ENCODE measurements around the gene PROSER2.

PROSER2 gene, protein sequence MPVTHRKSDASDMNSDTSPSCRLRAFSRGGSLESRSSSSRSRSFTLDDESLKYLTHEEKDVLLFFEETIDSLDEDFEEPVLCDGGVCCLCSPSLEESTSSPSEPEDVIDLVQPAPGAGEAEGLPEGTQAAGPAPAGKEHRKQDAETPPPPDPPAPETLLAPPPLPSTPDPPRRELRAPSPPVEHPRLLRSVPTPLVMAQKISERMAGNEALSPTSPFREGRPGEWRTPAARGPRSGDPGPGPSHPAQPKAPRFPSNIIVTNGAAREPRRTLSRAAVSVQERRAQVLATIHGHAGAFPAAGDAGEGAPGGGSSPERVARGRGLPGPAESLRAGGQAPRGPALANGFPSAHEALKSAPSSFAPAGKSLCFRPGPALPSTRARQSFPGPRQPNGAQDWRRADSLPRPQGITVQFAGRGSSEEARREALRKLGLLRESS

GRCh38 chr10:11823122-11823988, at the start of gene PROSER2:
Gene PROSER2, plus strand, starts transcription at chr10:11823356. Its CDS starts 28,722 bp downstream, at chr10:11852078.
- H3K27me3 Mint-ChIP-seq, result peaks cover 53% of the 10 kb centered on the region
- H3K27ac Mint-ChIP-seq, result no peak within 1 kb of the TSS
- DNase-seq, result peak; percentile 45
- peak within 1 kb of the TSS; percentile 70 for H3K4me3 Mint-ChIP-seq
- no peaks in the 10 kb centered on the region for H3K36me3 Mint-ChIP-seq (ENCODE audit: low read depth)
- H3K9me3 Mint-ChIP-seq, result no peaks in the 10 kb centered on the region
- H3K4me1 Mint-ChIP-seq (ENCODE audit: low read depth), result peaks cover 10% of the 10 kb centered on the region

DNA sequence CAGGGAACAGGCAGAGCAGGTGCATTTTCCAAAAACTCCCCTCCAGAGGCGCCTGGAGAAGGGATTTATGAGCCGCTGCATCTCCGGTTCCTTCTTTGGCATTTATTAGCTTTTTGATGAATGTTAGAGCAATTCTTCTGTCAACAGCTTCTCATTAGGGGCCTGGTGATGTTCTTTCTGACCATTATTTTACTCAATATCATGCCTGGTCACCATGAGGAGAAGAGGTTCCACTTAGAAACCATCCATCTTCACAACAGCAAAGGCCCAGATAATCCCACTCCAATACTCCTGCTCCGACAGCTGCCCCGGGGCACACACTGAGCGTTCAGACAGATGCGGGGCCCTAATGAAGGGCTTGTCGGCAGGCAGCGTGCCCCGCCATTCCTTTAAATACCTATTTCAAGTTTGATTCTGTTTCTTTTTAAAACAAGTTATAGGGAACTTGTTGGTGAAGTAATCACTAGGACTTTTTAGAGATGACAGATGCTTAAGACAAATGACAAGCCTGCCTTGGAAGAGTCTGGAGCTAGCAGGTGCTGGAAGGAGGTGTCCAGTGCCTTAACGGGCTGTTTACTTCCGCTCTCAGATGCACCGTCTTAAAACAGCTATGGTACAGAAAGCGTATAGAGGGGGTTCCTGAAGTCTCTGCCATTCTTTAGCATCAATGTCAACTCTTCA, 49.3 kb upstream of the PROSER2 start:
- no peak overlapping the region for H3K27ac Mint-ChIP-seq
- H3K4me1 Mint-ChIP-seq (ENCODE audit: low read depth), result no peaks in the 10 kb centered on the region
- no peak overlapping the region for H3K4me3 Mint-ChIP-seq
- no peaks in the 10 kb centered on the region for H3K9me3 Mint-ChIP-seq
- peaks cover 3% of the 10 kb centered on the region for H3K27me3 Mint-ChIP-seq
- H3K36me3 Mint-ChIP-seq (ENCODE audit: low read depth), result no peaks in the 10 kb centered on the region
- no peak for DNase-seq

- Mint-ChIP-seq H3K4me3 (no peak overlapping the region), H3K9me3 (no peaks in the 10 kb centered on the region), H3K27me3 (peaks cover 3% of the 10 kb centered on the region), H3K27ac (no peak overlapping the region), H3K36me3 (ENCODE audit: low read depth) (no peaks in the 10 kb centered on the region), H3K4me1 (ENCODE audit: low read depth) (no peaks in the 10 kb centered on the region)
- no peak for DNase-seq
These were observed 47.7 kb upstream of the PROSER2 start for GRCh38 chr10:11775412-11775811.

GRCh38 chr10:11776080-11776479, 47.1 kb upstream of the PROSER2 start:
- Mint-ChIP-seq H3K4me3 (no peak overlapping the region), H3K36me3 (ENCODE audit: low read depth) (no peaks in the 10 kb centered on the region), H3K27ac (no peak overlapping the region), H3K9me3 (no peaks in the 10 kb centered on the region), H3K4me1 (ENCODE audit: low read depth) (no peaks in the 10 kb centered on the region), H3K27me3 (peaks cover 3% of the 10 kb centered on the region)
- no peak for DNase-seq

DNA sequence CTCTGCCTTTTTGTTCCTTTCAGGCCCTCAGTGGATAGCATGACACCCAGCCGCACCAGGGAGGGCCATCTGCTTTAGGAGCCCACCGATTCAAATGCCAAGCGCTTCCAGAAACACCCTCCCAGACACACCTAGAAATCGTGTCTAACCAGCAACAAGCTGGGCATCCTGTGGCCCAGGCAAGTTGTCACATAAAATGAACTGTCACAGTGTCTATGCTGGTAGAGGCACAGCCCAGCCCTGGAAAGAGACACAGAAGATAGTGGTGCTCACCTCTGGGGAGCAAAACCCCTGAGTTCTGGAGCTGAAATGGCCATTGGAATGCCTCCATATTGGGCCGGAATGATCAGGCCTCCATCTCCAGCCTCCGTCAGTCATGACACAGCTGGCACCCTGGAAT, 42.0 kb upstream of the PROSER2 start:
- H3K4me1 Mint-ChIP-seq (ENCODE audit: low read depth), result peaks cover 4% of the 10 kb centered on the region
- H3K9me3 Mint-ChIP-seq, result no peaks in the 10 kb centered on the region
- DNase-seq, result no peak
- H3K27me3 Mint-ChIP-seq, result no peaks in the 10 kb centered on the region
- no peak overlapping the region for H3K27ac Mint-ChIP-seq
- no peaks in the 10 kb centered on the region for H3K36me3 Mint-ChIP-seq (ENCODE audit: low read depth)
- H3K4me3 Mint-ChIP-seq, result no peak overlapping the region

- Mint-ChIP-seq H3K9me3 (no peaks in the 10 kb centered on the region), H3K4me1 (ENCODE audit: low read depth) (peaks cover 4% of the 10 kb centered on the region), H3K27ac (no peak overlapping the region), H3K4me3 (no peak overlapping the region), H3K36me3 (ENCODE audit: low read depth) (no peaks in the 10 kb centered on the region), H3K27me3 (peaks cover 10% of the 10 kb centered on the region)
- DNase-seq, result no peak
These were observed 40.2 kb upstream of the PROSER2 start for GRCh38 chr10:11782793-11783557.

DNA sequence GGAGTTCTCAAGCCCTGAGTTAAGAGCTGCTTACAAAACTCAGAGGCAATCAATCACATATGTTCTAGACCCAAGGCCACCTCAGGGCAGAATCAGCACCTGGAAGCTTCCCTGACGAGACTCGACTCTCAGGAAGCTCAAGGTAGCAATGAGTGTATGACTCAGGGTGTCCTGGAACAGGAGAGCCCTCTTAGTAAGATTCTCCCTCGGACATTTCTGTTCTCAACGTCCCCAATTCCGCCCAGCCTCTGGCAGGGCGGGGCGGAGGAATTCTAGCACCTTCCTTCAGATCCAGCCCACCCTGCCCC, 39.6 kb upstream of the PROSER2 start:
- H3K9me3 Mint-ChIP-seq, result no peaks in the 10 kb centered on the region
- no peak overlapping the region for H3K27ac Mint-ChIP-seq
- peaks cover 4% of the 10 kb centered on the region for H3K4me1 Mint-ChIP-seq (ENCODE audit: low read depth)
- H3K4me3 Mint-ChIP-seq, result no peak overlapping the region
- no peak for DNase-seq
- H3K27me3 Mint-ChIP-seq, result peaks cover 10% of the 10 kb centered on the region
- no peaks in the 10 kb centered on the region for H3K36me3 Mint-ChIP-seq (ENCODE audit: low read depth)

DNA sequence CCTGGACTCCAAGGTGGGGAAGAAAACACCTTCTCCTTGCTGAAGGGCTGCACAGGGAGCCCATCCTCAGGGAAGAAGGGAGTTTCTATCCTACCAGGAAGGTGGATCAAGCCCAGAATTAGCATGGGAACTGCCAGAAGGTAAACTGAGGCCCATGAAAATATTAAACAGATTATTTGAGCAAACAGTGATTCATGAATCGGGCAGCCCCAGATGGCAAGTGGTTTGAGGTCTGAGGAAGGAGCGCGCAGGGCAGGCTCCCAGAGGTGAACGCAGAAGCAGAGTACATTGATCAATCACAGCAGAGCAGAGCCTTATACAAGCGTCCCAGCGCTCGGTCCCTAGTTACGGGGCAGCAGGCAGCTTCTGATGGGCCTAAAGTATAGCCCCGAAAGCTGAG, 35.8 kb upstream of the PROSER2 start:
- Mint-ChIP-seq H3K36me3 (ENCODE audit: low read depth) (no peaks in the 10 kb centered on the region), H3K4me3 (no peak overlapping the region), H3K27ac (no peak overlapping the region), H3K9me3 (no peaks in the 10 kb centered on the region), H3K27me3 (peaks cover 13% of the 10 kb centered on the region), H3K4me1 (ENCODE audit: low read depth) (peaks cover 4% of the 10 kb centered on the region)
- no peak for DNase-seq

- Mint-ChIP-seq H3K9me3 (no peaks in the 10 kb centered on the region), H3K36me3 (ENCODE audit: low read depth) (no peaks in the 10 kb centered on the region), H3K4me1 (ENCODE audit: low read depth) (peaks cover 4% of the 10 kb centered on the region), H3K4me3 (no peak overlapping the region), H3K27ac (no peak overlapping the region), H3K27me3 (peaks cover 13% of the 10 kb centered on the region)
- DNase-seq, result no peak
These were observed 35.3 kb upstream of the PROSER2 start for GRCh38 chr10:11787846-11788245.

DNA sequence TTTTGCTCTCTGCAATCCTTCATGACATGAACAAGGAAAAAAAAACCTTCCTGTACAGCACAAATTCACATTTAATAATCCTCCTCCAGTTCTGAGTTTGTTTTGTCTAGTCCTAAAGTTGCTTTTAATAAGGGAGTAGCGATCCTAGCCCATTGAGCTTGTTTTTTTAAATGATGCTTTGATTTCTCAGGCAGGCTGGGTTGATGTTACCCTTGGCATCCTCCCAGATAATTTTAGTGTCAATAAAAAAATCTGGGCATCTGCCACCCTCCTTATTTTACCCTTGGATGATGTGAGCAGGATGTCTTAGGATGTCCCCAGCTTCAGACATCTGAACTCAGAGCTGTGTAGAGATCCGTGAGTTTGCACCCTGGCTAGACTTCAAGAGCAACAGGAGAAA, 33.9 kb upstream of the PROSER2 start:
- Mint-ChIP-seq H3K9me3 (no peaks in the 10 kb centered on the region), H3K27ac (no peak overlapping the region), H3K4me3 (no peak overlapping the region), H3K36me3 (ENCODE audit: low read depth) (no peaks in the 10 kb centered on the region), H3K27me3 (peaks cover 13% of the 10 kb centered on the region), H3K4me1 (ENCODE audit: low read depth) (no peaks in the 10 kb centered on the region)
- no peak for DNase-seq

DNA sequence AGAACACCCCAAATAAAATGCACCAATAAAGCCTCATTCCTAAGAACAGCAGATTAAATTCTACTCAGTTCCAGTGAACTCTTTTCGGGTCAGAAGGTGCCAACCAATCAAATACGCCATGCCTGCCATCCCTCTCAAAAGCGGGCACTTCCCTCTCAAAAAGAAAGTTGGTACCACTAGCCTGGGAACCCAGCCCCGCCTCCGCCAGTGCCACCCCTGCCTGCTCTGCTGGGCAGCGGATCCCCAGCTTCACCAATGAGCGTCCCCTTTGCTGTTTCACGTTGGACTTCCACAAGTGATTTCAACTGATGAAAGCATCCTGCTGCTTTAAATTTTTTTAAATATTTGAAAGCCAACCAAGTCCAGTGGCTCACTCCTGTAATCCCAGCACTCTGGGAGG, 33.2 kb upstream of the PROSER2 start:
- no peak for DNase-seq
- H3K9me3 Mint-ChIP-seq, result no peaks in the 10 kb centered on the region
- H3K36me3 Mint-ChIP-seq (ENCODE audit: low read depth), result no peaks in the 10 kb centered on the region
- no peak overlapping the region for H3K4me3 Mint-ChIP-seq
- H3K27me3 Mint-ChIP-seq, result peaks cover 13% of the 10 kb centered on the region
- no peak overlapping the region for H3K27ac Mint-ChIP-seq
- no peaks in the 10 kb centered on the region for H3K4me1 Mint-ChIP-seq (ENCODE audit: low read depth)

- DNase-seq, result no peak
- no peaks in the 10 kb centered on the region for H3K36me3 Mint-ChIP-seq (ENCODE audit: low read depth)
- peaks cover 3% of the 10 kb centered on the region for H3K27me3 Mint-ChIP-seq
- H3K4me3 Mint-ChIP-seq, result no peak overlapping the region
- H3K9me3 Mint-ChIP-seq, result peaks cover 3% of the 10 kb centered on the region
- no peak overlapping the region for H3K27ac Mint-ChIP-seq
- H3K4me1 Mint-ChIP-seq (ENCODE audit: low read depth), result peaks cover 2% of the 10 kb centered on the region
These were observed 29.2 kb upstream of the PROSER2 start for GRCh38 chr10:11793762-11794479.

- no peak for DNase-seq
- peaks cover 3% of the 10 kb centered on the region for H3K27me3 Mint-ChIP-seq
- no peaks in the 10 kb centered on the region for H3K36me3 Mint-ChIP-seq (ENCODE audit: low read depth)
- H3K9me3 Mint-ChIP-seq, result peaks cover 3% of the 10 kb centered on the region
- H3K4me1 Mint-ChIP-seq (ENCODE audit: low read depth), result peaks cover 2% of the 10 kb centered on the region
- H3K4me3 Mint-ChIP-seq, result no peak overlapping the region
- no peak overlapping the region for H3K27ac Mint-ChIP-seq
These were observed 28.6 kb upstream of the PROSER2 start for GRCh38 chr10:11794566-11794965.
